CD4-positive, alpha-beta T cell treated with Interferon alpha-2 for 1 hour (primary cell): ENCODE results near the gene SESN1.

Experiments
- DNase-seq, 2 donors: peaks; one replicate each; pipeline ENCODE4 v3.0.0-alpha.2; 2020 to 2022

Gene SESN1

GRCh38 chr6:109058620-109059019, 36.0 kb downstream of the SESN1 start:
- no peak for DNase-seq

DNA sequence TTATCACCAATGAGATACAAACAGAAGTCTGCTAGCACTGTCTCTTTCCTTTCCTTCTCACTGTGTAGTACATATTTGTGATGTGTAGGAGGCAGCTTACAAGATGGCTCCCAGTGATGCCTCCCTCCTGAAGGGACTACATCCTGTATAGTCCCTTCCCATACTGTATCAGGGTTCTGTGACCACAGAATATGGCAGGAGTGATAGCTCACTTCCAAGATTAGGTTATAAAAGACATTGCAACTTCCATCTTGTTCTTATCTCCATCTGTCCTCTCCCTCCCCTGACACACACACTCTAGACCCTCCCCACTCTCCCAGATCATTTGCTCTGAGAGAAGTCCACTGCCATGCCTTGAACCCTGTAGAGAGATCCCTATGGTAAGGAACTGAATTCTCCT, 38.0 kb downstream of the SESN1 start:
- no peak for DNase-seq

- DNase-seq, result no peak
Measured at GRCh38 chr6:109055771-109056235, 38.8 kb downstream of the SESN1 start.

DNA sequence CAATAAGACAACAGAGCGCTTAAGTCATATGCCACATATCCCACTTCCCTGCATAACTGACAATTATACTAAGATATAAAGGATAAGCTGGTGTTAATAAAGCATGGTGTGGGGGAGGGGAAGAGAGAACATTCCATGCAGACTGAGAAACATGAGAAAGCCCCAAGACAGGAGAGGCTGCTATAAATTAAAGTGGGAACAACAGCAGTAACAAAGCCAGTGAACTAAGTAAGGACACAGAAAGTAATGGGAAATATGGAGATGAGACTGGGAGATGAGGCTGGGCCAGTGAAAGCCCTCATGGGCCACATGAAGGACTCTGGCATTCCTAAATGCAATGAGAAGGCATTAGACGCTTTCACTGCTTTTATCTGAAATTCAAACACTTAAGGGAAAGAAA, 41.3 kb downstream of the SESN1 start:
- DNase-seq, result no peak

GRCh38 chr6:109052852-109053251, 41.8 kb downstream of the SESN1 start:
- DNase-seq, result no peak

GRCh38 chr6:109052018-109052651, 42.5 kb downstream of the SESN1 start:
- no peak for DNase-seq

GRCh38 chr6:109051301-109052017, 43.2 kb downstream of the SESN1 start:
- no peak for DNase-seq

- DNase-seq, result no peak
Measured at GRCh38 chr6:109050447-109051102, 44.1 kb downstream of the SESN1 start.

GRCh38 chr6:109050012-109050411, 44.6 kb downstream of the SESN1 start:
- no peak for DNase-seq

DNA sequence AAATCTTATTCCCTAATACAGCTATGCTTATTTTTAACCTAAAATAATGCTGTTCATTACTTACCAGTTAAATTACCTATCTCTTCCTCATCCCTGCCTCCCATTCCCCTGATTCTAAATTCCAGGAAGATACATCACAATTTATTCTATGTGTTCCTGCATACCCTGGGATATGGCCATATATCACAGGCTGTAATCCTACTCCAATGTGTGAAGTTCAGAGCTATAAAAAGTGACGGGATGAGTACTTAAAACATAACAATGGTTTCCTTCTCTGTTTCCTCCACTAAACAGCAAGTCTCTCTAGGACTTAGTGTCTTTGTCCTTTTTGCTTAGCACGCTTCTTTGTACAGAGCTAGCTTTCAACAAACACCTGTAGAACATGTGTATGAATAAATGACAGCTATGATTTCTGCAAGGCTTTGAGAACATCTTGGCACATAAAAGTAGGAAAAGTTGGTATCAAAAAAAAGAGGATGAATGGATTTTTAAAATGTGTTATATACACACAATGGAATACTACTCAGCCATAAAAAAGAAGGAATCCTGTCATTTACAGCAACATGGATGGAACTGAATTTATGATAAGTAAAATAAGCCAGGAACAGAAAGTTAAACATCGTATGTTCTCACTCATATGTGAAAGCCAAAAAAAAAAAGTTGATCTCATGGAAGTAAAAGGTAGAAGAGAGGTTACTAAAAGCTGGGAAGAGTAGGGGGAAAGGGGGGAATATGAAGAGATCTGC, 45.8 kb downstream of the SESN1 start:
- no peak for DNase-seq

DNA sequence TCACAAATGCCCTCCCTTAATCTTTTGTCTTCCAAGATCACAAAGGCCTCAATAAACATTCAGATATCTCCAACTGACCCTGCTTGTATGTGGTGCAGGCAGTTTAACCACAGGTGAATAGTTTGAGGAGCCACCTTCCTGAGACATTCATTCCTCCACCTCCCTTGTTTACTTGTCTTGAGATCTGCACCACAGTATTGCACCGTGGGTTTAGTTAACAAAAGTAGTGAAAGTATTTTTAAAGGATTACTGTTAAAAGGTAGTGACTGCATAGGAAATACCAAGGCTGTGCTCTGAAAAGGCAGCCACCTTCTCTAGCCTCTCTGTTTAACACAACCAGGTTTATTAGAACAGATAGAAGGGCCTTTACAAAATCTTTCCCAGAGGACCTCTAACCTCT, 46.5 kb downstream of the SESN1 start:
- DNase-seq, result no peak

DNA sequence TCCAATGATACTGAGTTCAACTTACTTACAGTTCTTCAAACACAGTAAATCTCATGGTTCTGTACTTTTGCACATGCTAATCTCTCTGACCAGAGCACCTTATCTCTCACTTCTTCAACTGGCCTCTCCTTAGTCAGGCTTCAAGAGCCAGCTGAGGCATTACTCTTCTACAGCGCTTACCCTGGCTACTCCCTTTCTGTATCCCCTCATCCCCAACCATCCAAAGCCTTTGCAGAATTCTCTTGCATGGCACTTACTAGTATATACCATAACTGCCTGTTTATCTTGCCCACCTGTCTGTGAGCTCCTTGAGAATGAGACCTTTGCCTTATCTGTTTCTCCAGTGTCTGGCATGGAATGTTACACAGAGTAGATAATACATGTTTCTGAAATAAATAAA, 49.2 kb downstream of the SESN1 start:
- no peak for DNase-seq

DNA sequence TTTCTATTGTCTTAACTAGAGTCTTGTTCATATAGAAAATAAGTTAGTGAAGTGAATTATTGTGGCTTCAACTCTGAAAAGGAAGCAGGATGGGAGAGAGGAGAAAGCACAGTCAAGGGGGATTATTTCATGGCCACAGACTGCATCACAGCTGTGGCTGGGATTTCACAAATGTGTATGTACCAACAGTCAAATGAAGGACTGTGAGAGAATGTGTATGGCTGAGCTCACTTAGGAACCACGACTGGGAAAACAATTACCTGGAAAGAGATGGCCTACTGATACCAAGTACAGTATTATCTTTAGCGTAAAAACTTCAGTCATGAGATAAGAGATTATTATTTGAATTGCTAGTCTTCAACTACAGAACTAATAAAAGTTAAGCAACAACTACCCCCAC, 54.9 kb downstream of the SESN1 start:
- DNase-seq, result no peak

DNA sequence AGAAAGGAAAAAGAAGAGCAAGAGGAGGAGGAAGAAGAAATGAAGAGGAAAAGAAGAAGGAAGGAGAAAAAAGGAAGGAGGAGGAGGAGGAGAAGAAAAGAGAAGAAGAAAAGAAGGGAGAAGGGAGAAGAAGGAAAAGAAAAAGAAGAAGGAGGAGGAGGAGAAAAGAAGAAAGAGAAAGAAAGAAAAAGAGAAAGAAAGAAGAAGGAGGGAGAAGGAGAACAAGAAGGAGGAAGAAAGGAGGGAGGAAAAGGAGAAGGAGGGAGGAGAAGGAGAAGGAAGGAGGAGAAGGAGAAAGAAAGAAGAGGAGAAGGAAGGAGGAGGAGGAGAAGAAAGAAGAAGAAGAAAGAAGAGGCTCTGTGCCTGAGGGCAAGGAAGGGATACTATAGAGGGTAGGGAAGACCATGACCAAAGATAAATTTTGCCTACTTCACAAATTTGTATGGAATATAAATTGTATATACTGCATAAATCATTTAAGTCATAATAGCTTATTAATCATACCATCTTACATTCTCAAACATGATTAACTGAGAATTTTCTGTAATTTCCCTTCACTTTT, 55.7 kb downstream of the SESN1 start:
- DNase-seq, result no peak

- DNase-seq, result peak in 1 of 2 donors; percentile 55
Measured at GRCh38 chr6:109036574-109037294, 57.9 kb downstream of the SESN1 start.

DNA sequence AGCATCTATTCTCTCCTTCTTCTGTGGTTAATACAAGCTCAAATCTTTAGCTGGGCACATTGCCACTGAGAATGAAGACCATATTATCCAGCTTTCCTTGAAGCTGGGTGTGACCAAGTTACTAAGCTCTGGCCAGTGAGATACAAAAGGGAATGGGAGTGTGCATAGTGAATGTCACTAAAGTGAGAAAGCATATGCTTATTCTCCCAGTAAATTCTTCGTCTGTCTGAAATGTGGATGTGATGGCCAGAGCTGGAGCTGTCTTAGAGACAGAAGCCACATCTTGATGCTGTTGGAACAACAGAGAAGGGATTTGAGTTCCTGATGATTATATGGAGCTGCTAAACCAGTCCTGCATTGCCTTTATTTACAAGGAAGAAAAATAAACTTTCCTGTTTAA, 60.1 kb downstream of the SESN1 start:
- DNase-seq, result no peak

GRCh38 chr6:109033655-109034054, 61.0 kb downstream of the SESN1 start:
- DNase-seq, result no peak

GRCh38 chr6:109031416-109031815, 63.2 kb downstream of the SESN1 start:
- no peak for DNase-seq

DNA sequence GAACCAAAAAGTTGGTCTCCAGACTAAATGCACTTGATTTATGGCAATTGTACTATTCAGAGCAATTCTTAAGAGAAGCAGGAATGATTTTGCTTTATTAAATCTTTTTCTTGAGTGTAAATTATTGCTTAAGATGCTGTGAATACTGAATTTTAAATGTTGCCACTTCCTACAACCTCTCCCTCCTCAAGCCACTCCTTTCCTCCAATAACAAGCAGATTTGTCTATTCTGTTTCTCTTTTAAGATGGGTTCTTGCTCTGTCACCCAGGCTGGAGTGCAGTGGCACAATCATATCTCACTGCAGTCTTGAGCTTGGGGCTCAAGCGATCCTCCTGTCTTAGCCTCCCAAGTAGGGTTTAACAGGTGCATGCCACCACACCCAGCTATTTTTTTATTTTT, 65.3 kb downstream of the SESN1 start:
- DNase-seq, result no peak

GRCh38 chr6:109028439-109028838, 66.2 kb downstream of the SESN1 start:
- DNase-seq, result no peak

DNA sequence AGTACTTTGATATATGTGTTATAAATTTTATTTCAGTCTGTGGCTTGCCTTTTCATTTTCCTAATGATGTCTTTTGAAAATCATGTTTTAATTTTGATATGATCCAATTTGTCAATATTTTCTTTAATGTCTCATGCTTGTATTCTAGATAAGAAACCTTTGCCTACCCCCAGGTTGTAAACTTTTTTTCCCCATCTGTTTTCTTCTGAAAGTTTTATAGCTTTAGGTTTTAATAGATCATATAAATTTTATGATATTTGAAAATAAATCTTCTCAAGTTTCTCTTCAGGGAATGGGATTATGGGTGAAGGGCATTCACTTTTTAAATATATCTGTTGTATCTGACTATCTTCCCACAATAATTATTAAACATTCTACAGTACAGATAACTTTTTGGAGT, 66.7 kb downstream of the SESN1 start:
- no peak for DNase-seq

DNA sequence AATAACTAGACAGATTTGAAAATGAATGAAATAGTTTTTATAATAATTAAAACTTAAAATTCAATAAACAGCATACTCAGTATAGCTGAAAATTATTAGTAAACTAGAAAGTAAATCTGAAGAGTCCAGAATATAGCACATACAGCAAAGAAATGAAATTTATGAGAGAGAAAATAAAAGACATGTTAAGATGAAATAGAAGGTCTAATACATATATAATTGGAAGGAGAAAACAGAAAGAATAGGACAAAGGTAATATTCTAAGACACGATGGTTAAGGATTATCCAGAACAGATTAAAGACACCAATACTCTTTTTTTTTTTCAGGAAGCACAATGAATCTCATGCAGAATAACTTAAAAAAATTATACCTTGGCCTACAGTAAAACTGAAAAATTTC, 69.0 kb downstream of the SESN1 start:
- no peak for DNase-seq
